Left ventricle myocardium inferior (tissue), 1 donor: Measurements from ENCODE around the gene ZNF664. TPM values are rescaled to one million over a fixed set of nuclear protein-coding genes. Genes with fewer than 3 reads are reported as not detected.
A peak's percentile ranks its signal among the peaks of the same experiment; 100 is the strongest.

ENCODE experiments used
- DNase-seq: peaks from one replicate; pipeline ENCODE4 v3.0.0-alpha.2; 2020
- H3K27ac ChIP-seq: fragments of 200-600 bp; replicated peaks from 2 replicates; pipeline ENCODE4 v1.8.0; 2021
- H3K27me3 ChIP-seq: fragments of 200-600 bp; 2 replicates; pipeline ENCODE4 v1.8.0; 2021; ENCODE audit warnings: low read depth
- H3K36me3 ChIP-seq: fragments of 200-600 bp; 2 replicates; pipeline ENCODE4 v1.8.0; 2021
- H3K4me1 ChIP-seq: fragments of 200-600 bp; 2 replicates; pipeline ENCODE4 v1.8.0; 2021
- H3K4me3 ChIP-seq: fragments of 200-600 bp; 2 replicates; pipeline ENCODE4 v1.8.0; 2021; ENCODE audit warnings: mild to moderate bottlenecking, moderate library complexity
- H3K9me3 ChIP-seq: fragments of 200-600 bp; replicated peaks from 2 replicates; pipeline ENCODE4 v1.8.0; 2021
- intact Hi-C: fragments of 100-400 bp; cut with micrococcal nuclease; formaldehyde crosslinking; loops from one replicate; pipeline ENCODE4 v1.11.0; 2022
- total RNA-seq: library from RNA; stranded (reverse); fragmentation: NEBNext Ultra II Directional; extraction: Animal tissue kit (Norgen Biotek cat#: 25700); gene quantifications from one replicate; pipeline ENCODE4 v1.2.1, GENCODE V29; 2021
- TF ChIP-seq, protein P1 (sequence below): fragments of 200-600 bp; IDR thresholded peaks from 2 replicates; pipeline ENCODE4 v1.8.0; 2021; ENCODE audit warnings: antibody characterized with exemption, mild to moderate bottlenecking, borderline replicate concordance
- donor health status: DM: no; HTN: yes; CAD: no; lungs with severe emphysema.

ZNF664 gene
- total RNA-seq, 1 donor from 2014 or later: 80.7 TPM

DNA sequence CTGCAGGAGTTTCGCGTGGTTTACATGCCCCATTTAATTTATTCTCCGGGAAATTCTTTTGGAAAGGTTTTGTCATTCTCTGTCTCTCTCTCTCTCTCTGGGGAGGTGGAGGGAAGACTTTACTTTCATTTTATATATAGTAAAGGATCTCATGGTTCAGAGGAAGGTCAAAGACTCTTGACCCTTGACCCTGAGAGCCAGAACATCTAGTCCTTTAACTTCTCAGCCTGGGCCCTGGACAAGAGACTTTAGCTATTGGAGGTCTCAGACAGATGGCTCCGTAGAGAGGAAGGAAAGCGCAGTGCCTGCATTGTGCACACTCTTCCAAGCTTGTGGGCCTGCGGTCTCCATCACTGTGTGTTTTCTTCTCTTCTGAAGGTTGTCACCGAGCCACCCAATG lies 44.1 kb upstream of the ZNF664 start:
- H3K36me3 ChIP-seq: no peaks in the 10 kb centered on the region
- H3K27me3 ChIP-seq: peaks cover 36% of the 10 kb centered on the region
- no peak for DNase-seq
- H3K27ac ChIP-seq: peak overlapping the region; percentile 33
- no peaks in the 10 kb centered on the region for H3K9me3 ChIP-seq
- no peaks in the 10 kb centered on the region for H3K4me1 ChIP-seq
- no peak overlapping the region for H3K4me3 ChIP-seq
- intact Hi-C loops: no loop called here
- TF ChIP-seq, protein P1, sequence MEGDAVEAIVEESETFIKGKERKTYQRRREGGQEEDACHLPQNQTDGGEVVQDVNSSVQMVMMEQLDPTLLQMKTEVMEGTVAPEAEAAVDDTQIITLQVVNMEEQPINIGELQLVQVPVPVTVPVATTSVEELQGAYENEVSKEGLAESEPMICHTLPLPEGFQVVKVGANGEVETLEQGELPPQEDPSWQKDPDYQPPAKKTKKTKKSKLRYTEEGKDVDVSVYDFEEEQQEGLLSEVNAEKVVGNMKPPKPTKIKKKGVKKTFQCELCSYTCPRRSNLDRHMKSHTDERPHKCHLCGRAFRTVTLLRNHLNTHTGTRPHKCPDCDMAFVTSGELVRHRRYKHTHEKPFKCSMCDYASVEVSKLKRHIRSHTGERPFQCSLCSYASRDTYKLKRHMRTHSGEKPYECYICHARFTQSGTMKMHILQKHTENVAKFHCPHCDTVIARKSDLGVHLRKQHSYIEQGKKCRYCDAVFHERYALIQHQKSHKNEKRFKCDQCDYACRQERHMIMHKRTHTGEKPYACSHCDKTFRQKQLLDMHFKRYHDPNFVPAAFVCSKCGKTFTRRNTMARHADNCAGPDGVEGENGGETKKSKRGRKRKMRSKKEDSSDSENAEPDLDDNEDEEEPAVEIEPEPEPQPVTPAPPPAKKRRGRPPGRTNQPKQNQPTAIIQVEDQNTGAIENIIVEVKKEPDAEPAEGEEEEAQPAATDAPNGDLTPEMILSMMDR: no peak

GRCh38 chr12:123929946-123930583 lies 43.0 kb upstream of the ZNF664 start:
- intact Hi-C loops: no loop called here
- H3K9me3 ChIP-seq: no peaks in the 10 kb centered on the region
- no peak for DNase-seq

GRCh38 chr12:123931686-123932321 lies 41.2 kb upstream of the ZNF664 start:
- no peaks in the 10 kb centered on the region for H3K9me3 ChIP-seq
- H3K4me3 ChIP-seq: no peak overlapping the region
- peaks cover 18% of the 10 kb centered on the region for H3K27me3 ChIP-seq
- no peaks in the 10 kb centered on the region for H3K4me1 ChIP-seq
- intact Hi-C loops: no loop called here
- peaks cover 11% of the 10 kb centered on the region for H3K36me3 ChIP-seq
- no peak for DNase-seq
- TF ChIP-seq, protein P1: no peak
- no peak overlapping the region for H3K27ac ChIP-seq

More at GRCh38 chr12:123929946-123930583, 43.0 kb upstream of the ZNF664 start:
- peaks cover 34% of the 10 kb centered on the region for H3K27me3 ChIP-seq
- H3K4me1 ChIP-seq: no peaks in the 10 kb centered on the region
- H3K36me3 ChIP-seq: no peaks in the 10 kb centered on the region
- TF ChIP-seq, protein P1: no peak
- H3K4me3 ChIP-seq: no peak overlapping the region
- no peak overlapping the region for H3K27ac ChIP-seq

DNA sequence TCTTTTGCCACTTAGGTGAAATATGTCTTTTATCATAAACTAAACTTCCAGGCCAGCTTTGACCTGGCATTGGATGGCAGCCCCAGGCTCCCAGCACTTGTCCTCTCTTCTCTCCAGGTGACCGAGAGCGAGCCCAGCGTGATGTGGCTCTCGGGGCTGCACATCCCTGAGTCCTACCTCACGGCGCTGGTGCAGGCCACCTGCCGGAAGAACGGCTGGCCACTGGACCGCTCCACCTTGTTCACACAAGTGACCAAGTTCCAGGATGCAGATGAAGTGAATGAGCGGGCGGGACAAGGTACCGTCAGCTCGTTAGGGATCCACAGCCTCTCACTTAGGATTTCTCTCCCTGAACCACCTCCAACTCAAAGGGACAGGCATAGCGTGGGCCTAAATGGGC lies 39.8 kb upstream of the ZNF664 start:
- DNase-seq: no peak
- H3K36me3 ChIP-seq: peaks cover 22% of the 10 kb centered on the region
- TF ChIP-seq, protein P1: no peak

DNA sequence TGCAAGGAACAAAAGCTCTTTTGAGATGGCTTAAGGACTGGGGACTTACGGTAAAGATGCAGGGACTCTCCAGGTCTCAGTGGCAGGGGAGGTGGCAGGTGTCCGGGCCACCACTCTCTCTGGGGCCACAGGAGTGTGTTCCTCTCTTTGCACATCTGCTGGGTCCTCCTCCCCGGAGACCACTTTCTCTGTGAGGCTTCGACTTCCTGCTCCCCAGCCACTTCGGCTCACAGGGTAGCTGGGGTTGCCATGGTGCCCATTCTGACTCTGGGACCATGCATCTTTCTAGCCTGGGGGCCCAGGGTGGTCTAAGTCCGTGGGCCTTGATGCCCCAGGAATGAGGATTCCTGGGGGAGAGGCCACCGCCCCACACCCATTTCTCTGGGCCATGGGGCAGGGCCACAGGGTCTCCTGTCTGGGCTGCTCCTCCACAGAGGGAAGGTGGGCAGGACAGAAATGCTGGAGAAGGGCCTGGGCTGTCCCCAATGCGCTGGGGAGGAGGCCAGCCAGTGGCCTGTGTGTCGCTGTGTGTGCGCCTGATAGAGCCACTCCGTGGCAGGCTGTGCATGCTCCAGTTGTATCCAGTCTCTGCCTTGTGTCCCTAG lies 38.9 kb upstream of the ZNF664 start:
- H3K27me3 ChIP-seq: no peaks in the 10 kb centered on the region
- H3K4me1 ChIP-seq: no peaks in the 10 kb centered on the region
- H3K27ac ChIP-seq: no peak overlapping the region
- TF ChIP-seq, protein P1: no peak
- no peak overlapping the region for H3K4me3 ChIP-seq
- intact Hi-C loops: no loop called here
- DNase-seq: no peak
- H3K36me3 ChIP-seq: peaks cover 22% of the 10 kb centered on the region
- no peaks in the 10 kb centered on the region for H3K9me3 ChIP-seq

More for the DNA sequence above, 39.8 kb upstream of the ZNF664 start:
- Histone ChIP-seq H3K27ac (no peak overlapping the region), H3K27me3 (peaks cover 4% of the 10 kb centered on the region), H3K9me3 (no peaks in the 10 kb centered on the region), H3K4me3 (no peak overlapping the region), H3K4me1 (no peaks in the 10 kb centered on the region)
- intact Hi-C loops: no loop called here
